Measurements from ENCODE around the gene TDRD7.

The TDRD7 gene

DNA sequence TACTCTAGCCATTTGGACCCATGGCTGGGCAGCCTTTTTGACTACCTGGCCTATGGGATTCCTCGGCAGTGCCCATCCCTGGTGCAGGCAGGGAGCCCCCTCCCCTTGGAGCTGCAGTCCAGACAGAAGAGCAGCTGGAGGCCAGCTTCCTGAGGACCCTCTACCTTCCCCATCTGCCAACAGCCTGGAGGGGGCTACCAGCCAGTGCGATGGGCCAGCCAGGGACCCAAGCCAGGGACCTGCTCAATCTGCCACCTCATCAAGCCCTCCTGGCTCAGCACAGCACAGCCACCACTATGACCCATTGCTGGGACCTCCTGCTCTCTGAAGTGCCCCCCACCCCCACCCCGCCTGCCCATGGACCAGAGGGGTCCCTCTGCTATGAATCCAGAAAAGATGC, 22.6 kb upstream of the TDRD7 start:
- Histone ChIP-seq H3K4me3 (ENCODE audit: low read length) (no peak overlapping the region), H4K8ac (ENCODE audit: low read depth, low read length) (no peak overlapping the region), H3K36me3 (ENCODE audit: control insufficient read depth, insufficient read depth, low read length) (no peaks in the 10 kb centered on the region), H3K27ac (ENCODE audit: low read depth, low read length) (no peak overlapping the region), H3K27me3 (ENCODE audit: insufficient read depth, low read length, poor library complexity) (no peaks in the 10 kb centered on the region), H3K18ac (ENCODE audit: low read length) (no peak overlapping the region), H3K23ac (ENCODE audit: low read length) (no peak overlapping the region), H3K79me2 (ENCODE audit: control insufficient read depth, insufficient read depth, low read length) (no peaks in the 10 kb centered on the region), H3K4ac (ENCODE audit: low read depth, low read length) (no peak overlapping the region), H2BK120ac (ENCODE audit: low read depth, low read length) (no peak overlapping the region), H2BK15ac (replicated peaks; ENCODE audit: low read depth) (no peak overlapping the region), H2BK5ac (ENCODE audit: low read length) (no peak overlapping the region), H3K4me2 (ENCODE audit: low read length) (no peak overlapping the region), H3K79me1 (ENCODE audit: low read length) (no peaks in the 10 kb centered on the region), H2AK5ac (ENCODE audit: low read length) (no peak overlapping the region), H4K5ac (ENCODE audit: low read length) (no peak overlapping the region), H3K4me1 (ENCODE audit: control insufficient read depth, low read depth, low read length) (peaks cover 2% of the 10 kb centered on the region), H3K9ac (ENCODE audit: low read length) (no peak overlapping the region), H3K56ac (ENCODE audit: low read length) (no peak overlapping the region)
- no CpG with 5 or more reads among the region's 3 CpGs for WGBS (ENCODE audit: extremely low coverage, insufficient coverage, low lambda C conversion rate)
- DNase-seq = no peak

DNA sequence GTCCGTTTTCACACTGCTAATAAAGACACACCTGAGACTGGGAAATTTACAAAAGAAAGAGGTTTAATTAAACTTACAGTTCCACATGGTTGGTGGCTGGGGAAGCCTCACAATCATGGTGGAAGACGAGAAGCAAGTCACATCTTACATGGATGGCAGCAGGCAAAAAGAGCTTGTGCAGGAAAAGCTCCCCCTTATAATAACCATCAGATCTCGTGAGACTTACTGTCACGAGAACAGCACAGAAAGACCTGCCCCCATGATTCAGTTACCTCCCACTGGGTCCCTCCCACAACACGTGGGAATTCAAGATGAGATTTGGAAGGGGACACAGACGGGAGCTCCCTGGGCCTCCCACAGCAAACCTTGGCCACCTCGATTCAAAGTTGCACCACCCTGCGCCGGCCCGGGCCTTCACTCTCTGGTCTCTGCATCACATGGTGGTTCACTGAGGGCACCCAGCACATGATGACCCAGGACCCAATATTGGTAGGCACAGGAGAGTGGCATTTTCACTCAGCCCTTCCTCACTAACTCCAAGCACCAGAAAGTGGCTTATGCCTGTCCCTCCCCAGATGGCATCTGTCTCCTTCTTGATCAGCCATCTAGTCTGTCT, 21.0 kb upstream of the TDRD7 start:
- H3K4ac ChIP-seq (ENCODE audit: low read depth, low read length) = no peak overlapping the region

DNA sequence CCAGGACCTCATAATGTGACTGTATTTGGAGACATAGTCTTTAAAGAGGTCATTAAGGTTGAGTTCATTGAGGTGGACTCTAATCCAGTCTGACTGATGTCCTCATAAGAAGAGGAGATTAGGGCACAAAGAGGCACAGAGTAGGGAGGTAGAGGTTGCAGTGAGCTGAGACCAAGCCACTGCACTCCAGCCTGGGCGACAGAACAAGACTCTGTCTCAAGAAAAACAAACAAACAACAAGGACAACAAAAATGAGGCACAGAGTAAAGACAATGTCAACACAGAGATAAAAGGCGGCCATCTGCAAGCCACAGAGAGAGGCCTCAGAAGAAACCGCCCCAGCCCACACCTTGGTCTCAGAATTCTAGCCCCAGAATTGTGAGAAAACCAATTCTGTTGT, 17.0 kb upstream of the TDRD7 start:
- WGBS (ENCODE audit: extremely low coverage, insufficient coverage, low lambda C conversion rate) = no CpG with 5 or more reads among the region's 3 CpGs
- Histone ChIP-seq H3K4me2 (ENCODE audit: low read length) (no peak overlapping the region), H3K4ac (ENCODE audit: low read depth, low read length) (no peak overlapping the region)

More for the DNA sequence above, 21.0 kb upstream of the TDRD7 start:
- Histone ChIP-seq H3K4me2 (ENCODE audit: low read length) (no peak overlapping the region), H3K56ac (ENCODE audit: low read length) (no peak overlapping the region), H3K23ac (ENCODE audit: low read length) (no peak overlapping the region), H3K36me3 (ENCODE audit: control insufficient read depth, insufficient read depth, low read length) (no peaks in the 10 kb centered on the region), H3K18ac (ENCODE audit: low read length) (no peak overlapping the region), H3K9ac (ENCODE audit: low read length) (no peak overlapping the region), H2BK120ac (ENCODE audit: low read depth, low read length) (no peak overlapping the region), H4K5ac (ENCODE audit: low read length) (no peak overlapping the region), H3K79me2 (ENCODE audit: control insufficient read depth, insufficient read depth, low read length) (no peaks in the 10 kb centered on the region), H3K27me3 (ENCODE audit: insufficient read depth, low read length, poor library complexity) (no peaks in the 10 kb centered on the region), H4K8ac (ENCODE audit: low read depth, low read length) (no peak overlapping the region), H3K4me3 (ENCODE audit: low read length) (no peak overlapping the region), H3K79me1 (ENCODE audit: low read length) (no peaks in the 10 kb centered on the region), H3K27ac (ENCODE audit: low read depth, low read length) (no peak overlapping the region), H2BK5ac (ENCODE audit: low read length) (no peak overlapping the region), H2BK15ac (replicated peaks; ENCODE audit: low read depth) (no peak overlapping the region), H2AK5ac (ENCODE audit: low read length) (no peak overlapping the region), H3K4me1 (ENCODE audit: control insufficient read depth, low read depth, low read length) (peaks cover 2% of the 10 kb centered on the region)
- no peak for DNase-seq
- WGBS (ENCODE audit: extremely low coverage, insufficient coverage, low lambda C conversion rate) = no CpG with 5 or more reads among the region's 10 CpGs

GRCh38 chr9:97395745-97396144, 16.2 kb upstream of the TDRD7 start:
- Histone ChIP-seq H3K4me3 (ENCODE audit: low read length) (no peak overlapping the region), H2BK120ac (ENCODE audit: low read depth, low read length) (no peak overlapping the region), H3K23ac (ENCODE audit: low read length) (no peak overlapping the region), H3K79me2 (ENCODE audit: control insufficient read depth, insufficient read depth, low read length) (no peaks in the 10 kb centered on the region), H4K8ac (ENCODE audit: low read depth, low read length) (no peak overlapping the region), H2BK15ac (replicated peaks; ENCODE audit: low read depth) (no peak overlapping the region), H3K18ac (ENCODE audit: low read length) (no peak overlapping the region), H3K4me2 (ENCODE audit: low read length) (no peak overlapping the region), H3K27ac (ENCODE audit: low read depth, low read length) (no peak overlapping the region), H2AK5ac (ENCODE audit: low read length) (no peak overlapping the region), H3K27me3 (ENCODE audit: insufficient read depth, low read length, poor library complexity) (no peaks in the 10 kb centered on the region), H2BK5ac (ENCODE audit: low read length) (no peak overlapping the region), H3K4ac (ENCODE audit: low read depth, low read length) (no peak overlapping the region), H3K36me3 (ENCODE audit: control insufficient read depth, insufficient read depth, low read length) (no peaks in the 10 kb centered on the region), H3K56ac (ENCODE audit: low read length) (no peak overlapping the region), H3K9ac (ENCODE audit: low read length) (no peak overlapping the region), H4K5ac (ENCODE audit: low read length) (no peak overlapping the region), H3K79me1 (ENCODE audit: low read length) (no peaks in the 10 kb centered on the region), H3K4me1 (ENCODE audit: control insufficient read depth, low read depth, low read length) (no peaks in the 10 kb centered on the region)
- no peak for DNase-seq
- no CpG with 5 or more reads among the region's 5 CpGs for WGBS (ENCODE audit: extremely low coverage, insufficient coverage, low lambda C conversion rate)

More for the DNA sequence above, 17.0 kb upstream of the TDRD7 start:
- no peak overlapping the region for H2BK120ac ChIP-seq (ENCODE audit: low read depth, low read length)
- no peak overlapping the region for H3K27ac ChIP-seq (ENCODE audit: low read depth, low read length)
- H4K5ac ChIP-seq (ENCODE audit: low read length) = no peak overlapping the region
- no peak overlapping the region for H3K18ac ChIP-seq (ENCODE audit: low read length)
- H3K23ac ChIP-seq (ENCODE audit: low read length) = no peak overlapping the region
- H3K56ac ChIP-seq (ENCODE audit: low read length) = no peak overlapping the region
- no peak overlapping the region for H2AK5ac ChIP-seq (ENCODE audit: low read length)
- H3K4me3 ChIP-seq (ENCODE audit: low read length) = no peak overlapping the region
- H2BK5ac ChIP-seq (ENCODE audit: low read length) = no peak overlapping the region
- H3K4me1 ChIP-seq (ENCODE audit: control insufficient read depth, low read depth, low read length) = no peaks in the 10 kb centered on the region
- H4K8ac ChIP-seq (ENCODE audit: low read depth, low read length) = no peak overlapping the region
- no peak overlapping the region for H3K9ac ChIP-seq (ENCODE audit: low read length)
- H3K36me3 ChIP-seq (ENCODE audit: control insufficient read depth, insufficient read depth, low read length) = no peaks in the 10 kb centered on the region
- H3K79me2 ChIP-seq (ENCODE audit: control insufficient read depth, insufficient read depth, low read length) = no peaks in the 10 kb centered on the region
- no peak overlapping the region for H2BK15ac ChIP-seq (replicated peaks; ENCODE audit: low read depth)
- no peaks in the 10 kb centered on the region for H3K27me3 ChIP-seq (ENCODE audit: insufficient read depth, low read length, poor library complexity)
- DNase-seq = no peak
- no peaks in the 10 kb centered on the region for H3K79me1 ChIP-seq (ENCODE audit: low read length)

GRCh38 chr9:97396256-97396655, 15.6 kb upstream of the TDRD7 start:
- Histone ChIP-seq H3K18ac (ENCODE audit: low read length) (no peak overlapping the region), H2AK5ac (ENCODE audit: low read length) (no peak overlapping the region), H3K23ac (ENCODE audit: low read length) (no peak overlapping the region), H3K4me1 (ENCODE audit: control insufficient read depth, low read depth, low read length) (no peaks in the 10 kb centered on the region), H3K4ac (ENCODE audit: low read depth, low read length) (no peak overlapping the region), H2BK15ac (replicated peaks; ENCODE audit: low read depth) (no peak overlapping the region), H3K4me3 (ENCODE audit: low read length) (no peak overlapping the region), H2BK5ac (ENCODE audit: low read length) (no peak overlapping the region), H3K36me3 (ENCODE audit: control insufficient read depth, insufficient read depth, low read length) (no peaks in the 10 kb centered on the region), H3K56ac (ENCODE audit: low read length) (no peak overlapping the region), H3K9ac (ENCODE audit: low read length) (no peak overlapping the region), H2BK120ac (ENCODE audit: low read depth, low read length) (no peak overlapping the region), H3K27ac (ENCODE audit: low read depth, low read length) (no peak overlapping the region), H3K4me2 (ENCODE audit: low read length) (no peak overlapping the region), H3K79me2 (ENCODE audit: control insufficient read depth, insufficient read depth, low read length) (no peaks in the 10 kb centered on the region), H3K27me3 (ENCODE audit: insufficient read depth, low read length, poor library complexity) (no peaks in the 10 kb centered on the region), H4K8ac (ENCODE audit: low read depth, low read length) (no peak overlapping the region), H4K5ac (ENCODE audit: low read length) (no peak overlapping the region), H3K79me1 (ENCODE audit: low read length) (no peaks in the 10 kb centered on the region)
- WGBS (ENCODE audit: extremely low coverage, insufficient coverage, low lambda C conversion rate) = no CpG with 5 or more reads among the region's 7 CpGs
- DNase-seq = no peak

- Histone ChIP-seq H2BK15ac (replicated peaks; ENCODE audit: low read depth) (no peak overlapping the region), H3K56ac (ENCODE audit: low read length) (no peak overlapping the region), H3K79me1 (ENCODE audit: low read length) (no peaks in the 10 kb centered on the region), H3K36me3 (ENCODE audit: control insufficient read depth, insufficient read depth, low read length) (no peaks in the 10 kb centered on the region), H4K5ac (ENCODE audit: low read length) (no peak overlapping the region), H4K8ac (ENCODE audit: low read depth, low read length) (no peak overlapping the region), H3K79me2 (ENCODE audit: control insufficient read depth, insufficient read depth, low read length) (no peaks in the 10 kb centered on the region), H3K27me3 (ENCODE audit: insufficient read depth, low read length, poor library complexity) (no peaks in the 10 kb centered on the region), H3K23ac (ENCODE audit: low read length) (no peak overlapping the region), H3K4me2 (ENCODE audit: low read length) (no peak overlapping the region), H3K4me1 (ENCODE audit: control insufficient read depth, low read depth, low read length) (no peaks in the 10 kb centered on the region), H3K18ac (ENCODE audit: low read length) (no peak overlapping the region), H3K27ac (ENCODE audit: low read depth, low read length) (no peak overlapping the region), H3K4ac (ENCODE audit: low read depth, low read length) (no peak overlapping the region), H3K9ac (ENCODE audit: low read length) (no peak overlapping the region), H3K4me3 (ENCODE audit: low read length) (no peak overlapping the region), H2BK120ac (ENCODE audit: low read depth, low read length) (no peak overlapping the region), H2AK5ac (ENCODE audit: low read length) (no peak overlapping the region), H2BK5ac (ENCODE audit: low read length) (no peak overlapping the region)
- no peak for DNase-seq
- no CpG with 5 or more reads among the region's 1 CpG for WGBS (ENCODE audit: extremely low coverage, insufficient coverage, low lambda C conversion rate)
Observed at GRCh38 chr9:97397220-97397619, 14.7 kb upstream of the TDRD7 start.
